ENCODE measurements around the gene TSKS. TPM values are rescaled to one million over a fixed set of nuclear protein-coding genes. Genes with fewer than 3 reads are reported as not detected.
"Not testable (repeated sequence)": the region's sequence is repeated elsewhere in the genome, so short reads cannot be mapped to it uniquely, and the experiment has no call there.

Gene TSKS
- polyA plus RNA-seq, 3 donors from 2014 or later: 0.19 TPM; not detected in 2

GRCh38 chr19:49749055-49749716, 13.9 kb downstream of the TSKS start:
- H3K27ac Mint-ChIP-seq: peak overlapping the region; percentile 65 to 85 (median 76)
- peak overlapping the region; percentile 2 to 71 (median 61) for H3K4me3 Mint-ChIP-seq
- DNase-seq: peak in 2 of 3 donors; percentile 11 to 16
- peaks cover 0 to 3% (median 0%) of the 10 kb centered on the region in 6 donors for H3K9me3 Mint-ChIP-seq
- H3K36me3 Mint-ChIP-seq: no peaks in the 10 kb centered on the region
- H3K4me1 Mint-ChIP-seq: peaks cover 20 to 36% of the 10 kb centered on the region in 2 donors
- H3K27me3 Mint-ChIP-seq (ENCODE audit: low read depth in 3 of 3): peaks cover 0 to 7% (median 0%) of the 10 kb centered on the region in 3 donors

GRCh38 chr19:49746206-49746958, 16.7 kb downstream of the TSKS start:
- peaks cover 1 to 7% (median 2%) of the 10 kb centered on the region in 3 donors for H3K27me3 Mint-ChIP-seq (ENCODE audit: low read depth in 3 of 3)
- peak overlapping the region in 3 of 5 donors; percentile 6 to 66 (median 53) for H3K4me3 Mint-ChIP-seq
- H3K9me3 Mint-ChIP-seq: peaks cover 0 to 3% (median 0%) of the 10 kb centered on the region in 6 donors
- H3K4me1 Mint-ChIP-seq: peaks cover 20 to 36% of the 10 kb centered on the region in 2 donors
- peak overlapping the region in 1 of 6 donors; percentile 17 for H3K27ac Mint-ChIP-seq
- H3K36me3 Mint-ChIP-seq: no peaks in the 10 kb centered on the region
- DNase-seq: peak; percentile 50 to 63 (median 60)

- H3K4me1 Mint-ChIP-seq: peaks cover 19 to 34% of the 10 kb centered on the region in 2 donors
- DNase-seq: no peak
- no peak overlapping the region for H3K4me3 Mint-ChIP-seq
- H3K27me3 Mint-ChIP-seq (ENCODE audit: low read depth in 3 of 3): peaks cover 1 to 7% (median 2%) of the 10 kb centered on the region in 3 donors
- no peaks in the 10 kb centered on the region for H3K36me3 Mint-ChIP-seq
- H3K27ac Mint-ChIP-seq: no peak overlapping the region
- H3K9me3 Mint-ChIP-seq: peaks cover 0 to 3% (median 0%) of the 10 kb centered on the region in 6 donors
These were observed 18.1 kb downstream of the TSKS start for GRCh38 chr19:49744946-49745381.

- no peak for DNase-seq
- peak overlapping the region in 1 of 6 donors; percentile 7 for H3K27ac Mint-ChIP-seq
- no peak overlapping the region for H3K4me3 Mint-ChIP-seq
- peaks cover 8 to 16% of the 10 kb centered on the region in 2 donors for H3K4me1 Mint-ChIP-seq
- peaks cover 0 to 3% (median 0%) of the 10 kb centered on the region in 6 donors for H3K9me3 Mint-ChIP-seq
- no peaks in the 10 kb centered on the region for H3K36me3 Mint-ChIP-seq
- H3K27me3 Mint-ChIP-seq (ENCODE audit: low read depth in 3 of 3): peaks cover 2 to 6% (median 3%) of the 10 kb centered on the region in 3 donors
These were observed 21.8 kb downstream of the TSKS start for GRCh38 chr19:49741210-49741844.

- H3K4me3 Mint-ChIP-seq: no peak overlapping the region
- no peak overlapping the region for H3K27ac Mint-ChIP-seq
- H3K9me3 Mint-ChIP-seq: no peaks in the 10 kb centered on the region
- no peak for DNase-seq
- H3K36me3 Mint-ChIP-seq: no peaks in the 10 kb centered on the region
- peaks cover 8 to 14% of the 10 kb centered on the region in 2 donors for H3K4me1 Mint-ChIP-seq
- H3K27me3 Mint-ChIP-seq (ENCODE audit: low read depth in 3 of 3): peaks cover 2 to 4% (median 3%) of the 10 kb centered on the region in 3 donors
These were observed 23.2 kb downstream of the TSKS start for GRCh38 chr19:49739933-49740332.

GRCh38 chr19:49739098-49739497, 24.0 kb downstream of the TSKS start:
- DNase-seq: no peak
- no peaks in the 10 kb centered on the region for H3K36me3 Mint-ChIP-seq
- H3K9me3 Mint-ChIP-seq: no peaks in the 10 kb centered on the region
- peaks cover 0 to 5% (median 2%) of the 10 kb centered on the region in 3 donors for H3K27me3 Mint-ChIP-seq (ENCODE audit: low read depth in 3 of 3)
- no peak overlapping the region for H3K4me3 Mint-ChIP-seq
- peaks cover 8 to 14% of the 10 kb centered on the region in 2 donors for H3K4me1 Mint-ChIP-seq
- H3K27ac Mint-ChIP-seq: peak overlapping the region in 3 of 6 donors; percentile 34 to 85 (median 71)

- no peak overlapping the region for H3K4me3 Mint-ChIP-seq
- peak overlapping the region in 2 of 6 donors; percentile 45 to 61 for H3K27ac Mint-ChIP-seq
These were observed 24.8 kb downstream of the TSKS start for GRCh38 chr19:49738268-49738667.

GRCh38 chr19:49730166-49730565, 32.9 kb downstream of the TSKS start:
- Mint-ChIP-seq H3K9me3 (no peaks in the 10 kb centered on the region), H3K27ac (peak overlapping the region in 1 of 6 donors; percentile 40), H3K27me3 (ENCODE audit: low read depth in 3 of 3) (peaks cover 0 to 2% (median 2%) of the 10 kb centered on the region in 3 donors), H3K4me3 (no peak overlapping the region), H3K4me1 (peaks cover 4 to 6% of the 10 kb centered on the region in 2 donors), H3K36me3 (no peaks in the 10 kb centered on the region)
- no peak for DNase-seq

More at GRCh38 chr19:49738268-49738667, 24.8 kb downstream of the TSKS start:
- Mint-ChIP-seq H3K27me3 (ENCODE audit: low read depth in 3 of 3) (peaks cover 0 to 5% (median 2%) of the 10 kb centered on the region in 3 donors), H3K36me3 (no peaks in the 10 kb centered on the region), H3K9me3 (no peaks in the 10 kb centered on the region), H3K4me1 (peaks cover 8 to 14% of the 10 kb centered on the region in 2 donors)
- DNase-seq: no peak

GRCh38 chr19:49727217-49728030, 35.7 kb downstream of the TSKS start:
- H3K9me3 Mint-ChIP-seq: no peaks in the 10 kb centered on the region
- H3K4me1 Mint-ChIP-seq: peaks cover 4 to 6% of the 10 kb centered on the region in 2 donors
- no peak overlapping the region for H3K4me3 Mint-ChIP-seq
- peak overlapping the region in 1 of 6 donors; percentile 34 for H3K27ac Mint-ChIP-seq
- H3K36me3 Mint-ChIP-seq: peaks cover 0 to 6% (median 0%) of the 10 kb centered on the region in 3 donors
- no peak for DNase-seq
- peaks cover 0 to 2% (median 0%) of the 10 kb centered on the region in 3 donors for H3K27me3 Mint-ChIP-seq (ENCODE audit: low read depth in 3 of 3)

- peak overlapping the region in 3 of 6 donors; percentile 13 to 73 (median 36) for H3K27ac Mint-ChIP-seq
- H3K27me3 Mint-ChIP-seq (ENCODE audit: low read depth in 3 of 3): peaks cover 3 to 12% (median 4%) of the 10 kb centered on the region in 3 donors
- not testable (repeated sequence) for DNase-seq, H3K9me3 Mint-ChIP-seq, H3K36me3 Mint-ChIP-seq
- peak overlapping the region in 4 of 5 donors; percentile 23 to 65 (median 32) for H3K4me3 Mint-ChIP-seq
- peaks cover 13 to 18% of the 10 kb centered on the region in 2 donors for H3K4me1 Mint-ChIP-seq
These were observed 43.7 kb downstream of the TSKS start for GRCh38 chr19:49719420-49719819.

GRCh38 chr19:49718991-49719390, 44.1 kb downstream of the TSKS start:
- H3K9me3 Mint-ChIP-seq: no peaks in the 10 kb centered on the region
- H3K27me3 Mint-ChIP-seq (ENCODE audit: low read depth in 3 of 3): peaks cover 3 to 12% (median 4%) of the 10 kb centered on the region in 3 donors
- no peak for DNase-seq
- peak overlapping the region in 4 of 6 donors; percentile 13 to 73 (median 44) for H3K27ac Mint-ChIP-seq
- H3K4me1 Mint-ChIP-seq: peaks cover 13 to 18% of the 10 kb centered on the region in 2 donors
- H3K36me3 Mint-ChIP-seq: peaks cover 0 to 9% (median 6%) of the 10 kb centered on the region in 3 donors
- peak overlapping the region in 4 of 5 donors; percentile 30 to 65 (median 50) for H3K4me3 Mint-ChIP-seq

- Mint-ChIP-seq H3K4me3 (peak overlapping the region; percentile 52 to 66 (median 64)), H3K9me3 (no peaks in the 10 kb centered on the region), H3K4me1 (peaks cover 13 to 18% of the 10 kb centered on the region in 2 donors), H3K27ac (peak overlapping the region in 3 of 6 donors; percentile 57 to 69 (median 68)), H3K36me3 (peaks cover 0 to 9% (median 6%) of the 10 kb centered on the region in 3 donors), H3K27me3 (ENCODE audit: low read depth in 3 of 3) (peaks cover 3 to 12% (median 4%) of the 10 kb centered on the region in 3 donors)
- no peak for DNase-seq
These were observed 44.6 kb downstream of the TSKS start for GRCh38 chr19:49718511-49718910.

Data from immature natural killer cell (primary cell).